HFFc6 (cell line): ENCODE results near the gene PVALB. TPM values are rescaled to one million over a fixed set of nuclear protein-coding genes. Genes with fewer than 3 reads are reported as not detected.

Experiments used
- DNase-seq: peaks from one replicate; pipeline ENCODE4 v3.0.0-alpha.2; 2018
- H3K27ac Mint-ChIP-seq: 2 replicates; pipeline ENCODE4 v1.8.0; 2020; ENCODE audit warnings: mild to moderate bottlenecking, mixed read lengths
- H3K27me3 Mint-ChIP-seq: 2 replicates; pipeline ENCODE4 v1.8.0; 2021; ENCODE audit warnings: mild to moderate bottlenecking, moderate library complexity, mixed read lengths; ENCODE audit not compliant: insufficient read depth
- H3K36me3 Mint-ChIP-seq: 2 replicates; pipeline ENCODE4 v1.8.0; 2021; ENCODE audit warnings: low read depth, mixed read lengths
- H3K4me1 Mint-ChIP-seq: 2 replicates; pipeline ENCODE4 v1.8.0; 2020; ENCODE audit warnings: low read depth, mixed read lengths
- H3K4me3 Mint-ChIP-seq: 2 replicates; pipeline ENCODE4 v1.8.0; 2020; ENCODE audit warnings: mild to moderate bottlenecking, moderate library complexity, mixed read lengths
- H3K9me3 Mint-ChIP-seq: 2 replicates; pipeline ENCODE4 v1.8.0; 2020; ENCODE audit warnings: mild to moderate bottlenecking, mixed read lengths
- CTCF ChIP-seq: fragments of 200-600 bp; sonication (generic); IDR thresholded peaks from 2 replicates; pipeline ENCODE4 v1.5.0; 2021; ENCODE audit warnings: antibody characterized with exemption, mild to moderate bottlenecking
- total RNA-seq, 6 experiments: library from RNA; stranded (reverse); fragmentation: NEBNext Ultra II Directional; extraction: Animal tissue kit (Norgen Biotek cat#: 25700); gene quantifications; 2 replicates in 1 of 6; 3 replicates in 5 of 6; pipeline ENCODE4 v1.2.3, GENCODE V29; 2021

The PVALB gene
- total RNA-seq, 6 experiments from 2014 or later: not detected

GRCh38 chr22:36831717-36832116 is 14.9 kb upstream of the PVALB start:
- Mint-ChIP-seq H3K9me3 (no peaks in the 10 kb centered on the region), H3K27ac (no peak overlapping the region), H3K36me3 (0 out of 2 replicates have a peak, but pooled peaks cover 4% of the 10 kb centered on the region), H3K4me1 (no peaks in the 10 kb centered on the region), H3K4me3 (no peak overlapping the region), H3K27me3 (peaks cover 25% of the 10 kb centered on the region)
- DNase-seq: no peak
- no peak for TF ChIP-seq CTCF

GRCh38 chr22:36831206-36831605 is 14.4 kb upstream of the PVALB start:
- H3K4me3 Mint-ChIP-seq: no peak overlapping the region
- no peaks in the 10 kb centered on the region for H3K9me3 Mint-ChIP-seq
- no peaks in the 10 kb centered on the region for H3K4me1 Mint-ChIP-seq
- H3K36me3 Mint-ChIP-seq: 0 out of 2 replicates have a peak, but pooled peaks cover 4% of the 10 kb centered on the region
- H3K27ac Mint-ChIP-seq: no peak overlapping the region
- no peak for DNase-seq
- TF ChIP-seq CTCF: no peak
- peaks cover 26% of the 10 kb centered on the region for H3K27me3 Mint-ChIP-seq

GRCh38 chr22:36830601-36831000 is 13.8 kb upstream of the PVALB start:
- no peak for DNase-seq
- TF ChIP-seq CTCF: no peak
- Mint-ChIP-seq H3K36me3 (0 out of 2 replicates have a peak, but pooled peaks cover 4% of the 10 kb centered on the region), H3K27me3 (peaks cover 20% of the 10 kb centered on the region), H3K27ac (no peak overlapping the region), H3K4me1 (no peaks in the 10 kb centered on the region), H3K4me3 (no peak overlapping the region), H3K9me3 (no peaks in the 10 kb centered on the region)

GRCh38 chr22:36829370-36830002 is 12.7 kb upstream of the PVALB start:
- no peak; the same call in 1 of the 2 replicates for TF ChIP-seq CTCF
- Mint-ChIP-seq H3K9me3 (no peaks in the 10 kb centered on the region), H3K27ac (no peak overlapping the region), H3K27me3 (peaks cover 18% of the 10 kb centered on the region), H3K4me1 (no peaks in the 10 kb centered on the region), H3K4me3 (no peak overlapping the region), H3K36me3 (0 out of 2 replicates have a peak, but pooled peaks cover 4% of the 10 kb centered on the region)
- DNase-seq: no peak

- Mint-ChIP-seq H3K4me3 (no peak overlapping the region), H3K27me3 (peaks cover 21% of the 10 kb centered on the region), H3K27ac (no peak overlapping the region), H3K36me3 (0 out of 2 replicates have a peak, but pooled peaks cover 4% of the 10 kb centered on the region), H3K9me3 (no peaks in the 10 kb centered on the region), H3K4me1 (no peaks in the 10 kb centered on the region)
- no peak for DNase-seq
- TF ChIP-seq CTCF: no peak
These were observed 12.0 kb upstream of the PVALB start for GRCh38 chr22:36828815-36829214.
